Uterus (tissue), 2 donors: ENCODE data around the gene CTIF.

Source experiments
- CTCF ChIP-seq, 4 experiments: fragments of 200-600 bp in 2 of 4; fragments of 450-650 bp in 2 of 4; sonication (generic) in 2 of 4; IDR thresholded peaks; one replicate each; pipeline ENCODE4 v1.5.1; 2016 to 2019; ENCODE audit warnings: antibody characterized with exemption in 4 of 4, mild to moderate bottlenecking in 2 of 4, moderate library complexity in 1 of 4
- POLR2A ChIP-seq, 2 donors: fragments of 450-650 bp; IDR thresholded peaks; one replicate each; pipeline ENCODE4 v1.6.1; 2016; ENCODE audit warnings: antibody characterized with exemption in 2 of 2, mild to moderate bottlenecking in 1 of 2, moderate library complexity in 1 of 2

- no peak for TF ChIP-seq CTCF (IDR thresholded peaks at IDR 0.05)
- TF ChIP-seq POLR2A (IDR thresholded peaks at IDR 0.05) = no peak
These were observed 213.6 kb downstream of the CTIF start for GRCh38 chr18:48752478-48752877.
